ENCODE measurements around the gene PHLPP1.

Gene PHLPP1

GRCh38 chr18:62678847-62679485 lies 36.4 kb upstream of the PHLPP1 start:
- Histone ChIP-seq H3K79me2 (ENCODE audit: low read length) (no peaks in the 10 kb centered on the region), H3K9ac (ENCODE audit: low read length) (no peak overlapping the region), H3K4me1 (ENCODE audit: low read length) (no peaks in the 10 kb centered on the region), H3K4me2 (ENCODE audit: low read length) (no peak overlapping the region), H3K27me3 (ENCODE audit: low read depth, low read length) (peaks cover 8% of the 10 kb centered on the region; the same call in 1 of the 2 replicates), H2AFZ (ENCODE audit: low read depth, low read length) (no peak overlapping the region), H3K36me3 (replicated peaks; ENCODE audit: low read depth, low read length) (no peaks in the 10 kb centered on the region), H3K4me3 (ENCODE audit: low read length) (no peak overlapping the region), H3K27ac (ENCODE audit: low read length) (no peak overlapping the region), H3K9me3 (ENCODE audit: insufficient read depth, low read length) (no peaks in the 10 kb centered on the region), H4K20me1 (ENCODE audit: insufficient read depth, low read length) (no peaks in the 10 kb centered on the region)
- TF ChIP-seq CTCF (IDR thresholded peaks at IDR 0.05; ENCODE audit: low read depth, low read length) (no peak), EZH2phosphoT487 (IDR thresholded peaks at IDR 0.05; ENCODE audit: low read depth) (no peak)

- H3K27me3 ChIP-seq (ENCODE audit: low read depth, low read length), result peaks cover 8% of the 10 kb centered on the region; the same call in 1 of the 2 replicates
- no peaks in the 10 kb centered on the region for H3K79me2 ChIP-seq (ENCODE audit: low read length)
- no peaks in the 10 kb centered on the region for H3K4me1 ChIP-seq (ENCODE audit: low read length)
- H2AFZ ChIP-seq (ENCODE audit: low read depth, low read length), result no peak overlapping the region
- no peak overlapping the region for H3K4me2 ChIP-seq (ENCODE audit: low read length)
- H4K20me1 ChIP-seq (ENCODE audit: insufficient read depth, low read length), result no peaks in the 10 kb centered on the region
- H3K27ac ChIP-seq (ENCODE audit: low read length), result no peak overlapping the region
- H3K9ac ChIP-seq (ENCODE audit: low read length), result no peak overlapping the region
- no peaks in the 10 kb centered on the region for H3K36me3 ChIP-seq (replicated peaks; ENCODE audit: low read depth, low read length)
- H3K4me3 ChIP-seq (ENCODE audit: low read length), result no peak overlapping the region
- TF ChIP-seq EZH2phosphoT487 (IDR thresholded peaks at IDR 0.05; ENCODE audit: low read depth), result no peak
- no peak for TF ChIP-seq CTCF (IDR thresholded peaks at IDR 0.05; ENCODE audit: low read depth, low read length)
- H3K9me3 ChIP-seq (ENCODE audit: insufficient read depth, low read length), result peaks cover 5% of the 10 kb centered on the region; the same call in 1 of the 2 replicates
Measured at GRCh38 chr18:62682371-62682770, 33.0 kb upstream of the PHLPP1 start.

- H4K20me1 ChIP-seq (ENCODE audit: insufficient read depth, low read length), result no peaks in the 10 kb centered on the region
- TF ChIP-seq CTCF (IDR thresholded peaks at IDR 0.05; ENCODE audit: low read depth, low read length) (no peak), EZH2phosphoT487 (IDR thresholded peaks at IDR 0.05; ENCODE audit: low read depth) (no peak)
- H3K4me3 ChIP-seq (ENCODE audit: low read length), result no peak overlapping the region
- H3K27ac ChIP-seq (ENCODE audit: low read length), result no peak overlapping the region
- 0 out of 2 replicates have a peak, but pooled peaks cover 3% of the 10 kb centered on the region for H3K27me3 ChIP-seq (ENCODE audit: low read depth, low read length)
- no peak overlapping the region for H3K4me2 ChIP-seq (ENCODE audit: low read length)
- no peak overlapping the region for H2AFZ ChIP-seq (ENCODE audit: low read depth, low read length)
- no peaks in the 10 kb centered on the region for H3K4me1 ChIP-seq (ENCODE audit: low read length)
- no peak overlapping the region for H3K9ac ChIP-seq (ENCODE audit: low read length)
- peaks cover 4% of the 10 kb centered on the region for H3K36me3 ChIP-seq (replicated peaks; ENCODE audit: low read depth, low read length)
- peaks cover 12% of the 10 kb centered on the region for H3K9me3 ChIP-seq (ENCODE audit: insufficient read depth, low read length)
- no peaks in the 10 kb centered on the region for H3K79me2 ChIP-seq (ENCODE audit: low read length)
Measured at GRCh38 chr18:62683935-62684334, 31.4 kb upstream of the PHLPP1 start.

- no peaks in the 10 kb centered on the region for H3K4me1 ChIP-seq (ENCODE audit: low read length)
- peaks cover 4% of the 10 kb centered on the region for H3K36me3 ChIP-seq (replicated peaks; ENCODE audit: low read depth, low read length)
- no peaks in the 10 kb centered on the region for H4K20me1 ChIP-seq (ENCODE audit: insufficient read depth, low read length)
- H3K27me3 ChIP-seq (ENCODE audit: low read depth, low read length), result no peaks in the 10 kb centered on the region
- no peak overlapping the region for H3K27ac ChIP-seq (ENCODE audit: low read length)
- no peak overlapping the region for H2AFZ ChIP-seq (ENCODE audit: low read depth, low read length)
- H3K79me2 ChIP-seq (ENCODE audit: low read length), result no peaks in the 10 kb centered on the region
- H3K9ac ChIP-seq (ENCODE audit: low read length), result no peak overlapping the region
- no peak overlapping the region for H3K4me3 ChIP-seq (ENCODE audit: low read length)
- peaks cover 29% of the 10 kb centered on the region for H3K9me3 ChIP-seq (ENCODE audit: insufficient read depth, low read length)
- TF ChIP-seq CTCF (IDR thresholded peaks at IDR 0.05; ENCODE audit: low read depth, low read length) (no peak), EZH2phosphoT487 (IDR thresholded peaks at IDR 0.05; ENCODE audit: low read depth) (no peak)
- H3K4me2 ChIP-seq (ENCODE audit: low read length), result no peak overlapping the region
Measured at GRCh38 chr18:62688743-62689317, 26.5 kb upstream of the PHLPP1 start.
